DND-41 (cell line): ENCODE data around the gene PSMD12.

Experiments
- EZH2 ChIP-seq: IDR thresholded peaks from 3 replicates; pipeline ENCODE4 v1.6.1; 2012; ENCODE audit warnings: borderline replicate concordance, low read depth, mild to moderate bottlenecking, moderate library complexity, low read length, inconsistent platforms; ENCODE audit not compliant: severe bottlenecking
- TF ChIP-seq, protein P1 (sequence below): IDR thresholded peaks from 2 replicates; pipeline ENCODE4 v1.5.1; 2012; ENCODE audit warnings: borderline replicate concordance, low read length, moderate library complexity, mild to moderate bottlenecking; ENCODE audit not compliant: poor library complexity, severe bottlenecking; ENCODE audit errors: extremely low read depth

DNA sequence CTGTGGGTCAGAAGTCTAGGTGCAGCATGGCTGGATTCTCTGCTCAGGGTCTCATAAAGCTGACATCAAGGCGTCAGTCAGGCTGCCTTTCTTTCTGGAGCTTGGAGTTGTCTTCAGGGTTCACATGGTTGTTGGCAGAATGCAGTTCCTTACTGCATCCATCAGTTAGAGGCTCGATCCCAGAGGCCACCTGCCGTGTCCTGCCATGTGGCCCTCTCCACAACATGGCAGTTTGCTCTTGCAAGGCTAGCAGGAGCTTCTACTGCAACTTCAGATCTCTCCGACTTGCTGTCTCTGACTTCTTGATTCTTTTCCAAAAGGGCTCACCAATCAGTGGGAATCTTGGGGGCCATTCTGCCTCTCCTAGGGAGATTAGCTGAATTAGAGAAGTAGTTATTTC is 22.6 kb upstream of the PSMD12 start:
- TF ChIP-seq, protein P1, sequence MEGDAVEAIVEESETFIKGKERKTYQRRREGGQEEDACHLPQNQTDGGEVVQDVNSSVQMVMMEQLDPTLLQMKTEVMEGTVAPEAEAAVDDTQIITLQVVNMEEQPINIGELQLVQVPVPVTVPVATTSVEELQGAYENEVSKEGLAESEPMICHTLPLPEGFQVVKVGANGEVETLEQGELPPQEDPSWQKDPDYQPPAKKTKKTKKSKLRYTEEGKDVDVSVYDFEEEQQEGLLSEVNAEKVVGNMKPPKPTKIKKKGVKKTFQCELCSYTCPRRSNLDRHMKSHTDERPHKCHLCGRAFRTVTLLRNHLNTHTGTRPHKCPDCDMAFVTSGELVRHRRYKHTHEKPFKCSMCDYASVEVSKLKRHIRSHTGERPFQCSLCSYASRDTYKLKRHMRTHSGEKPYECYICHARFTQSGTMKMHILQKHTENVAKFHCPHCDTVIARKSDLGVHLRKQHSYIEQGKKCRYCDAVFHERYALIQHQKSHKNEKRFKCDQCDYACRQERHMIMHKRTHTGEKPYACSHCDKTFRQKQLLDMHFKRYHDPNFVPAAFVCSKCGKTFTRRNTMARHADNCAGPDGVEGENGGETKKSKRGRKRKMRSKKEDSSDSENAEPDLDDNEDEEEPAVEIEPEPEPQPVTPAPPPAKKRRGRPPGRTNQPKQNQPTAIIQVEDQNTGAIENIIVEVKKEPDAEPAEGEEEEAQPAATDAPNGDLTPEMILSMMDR: no peak
- TF ChIP-seq EZH2: no peak
